Neural cell (in vitro differentiated cells): ENCODE measurements around the gene GSG1L2. TPM values are rescaled to one million over a fixed set of nuclear protein-coding genes. Genes with fewer than 3 reads are reported as not detected.

Experiments
- H2AFZ ChIP-seq: fragments of 200-600, 300-800 bp; sonication (generic), shearing (Covaris generic); 2 replicates; pipeline ENCODE4 v1.6.0; 2014; ENCODE audit warnings: low read depth, mild to moderate bottlenecking, antibody characterized with exemption, low read length, moderate library complexity
- H3F3A ChIP-seq: fragments of 200-600 bp; shearing (Covaris generic); 2 replicates; pipeline ENCODE4 v1.6.1; 2016; ENCODE audit warnings: mild to moderate bottlenecking, moderate library complexity, mixed read lengths, antibody characterized with exemption, low read length; ENCODE audit not compliant: insufficient read depth, poor library complexity, severe bottlenecking
- H3K27ac ChIP-seq: fragments of 200-600, 300-800 bp; sonication (generic), shearing (Covaris generic); 2 replicates; pipeline ENCODE4 v1.5.1; 2014; ENCODE audit warnings: mild to moderate bottlenecking, low read length, moderate library complexity
- H3K27me3 ChIP-seq: fragments of 300-800, 200-600 bp; sonication (generic), shearing (Covaris generic); 2 replicates; pipeline ENCODE4 v1.6.0; 2014; ENCODE audit warnings: mild to moderate bottlenecking, low read depth, low read length, moderate library complexity; ENCODE audit not compliant: insufficient read depth
- H3K36me3 ChIP-seq: fragments of 300-800, 200-600 bp; sonication (generic), shearing (Covaris generic); 2 replicates; pipeline ENCODE4 v1.5.1; 2014; ENCODE audit warnings: mild to moderate bottlenecking, antibody characterized with exemption, low read length, moderate library complexity; ENCODE audit not compliant: insufficient read depth
- H3K4me2 ChIP-seq: fragments of 300-800, 200-600 bp; sonication (generic), shearing (Covaris generic); 2 replicates; pipeline ENCODE4 v1.6.0; 2014; ENCODE audit warnings: mild to moderate bottlenecking, low read length
- H3K4me3 ChIP-seq: fragments of 300-800, 200-600 bp; sonication (generic), shearing (Covaris generic); 2 replicates; pipeline ENCODE4 v1.5.1; 2014; ENCODE audit warnings: mild to moderate bottlenecking, low read length, moderate library complexity
- H3K79me2 ChIP-seq: fragments of 200-600 bp; shearing (Covaris generic); replicated peaks from 2 replicates; pipeline ENCODE4 v1.6.0; 2014; ENCODE audit warnings: mild to moderate bottlenecking, low read length, moderate library complexity; ENCODE audit not compliant: insufficient read depth
- H3K9ac ChIP-seq: fragments of 300-800, 200-600 bp; sonication (generic), shearing (Covaris generic); 2 replicates; pipeline ENCODE4 v1.6.1; 2016; ENCODE audit warnings: mild to moderate bottlenecking, low read length, mixed read lengths
- H3K9me2 ChIP-seq: fragments of 200-600 bp; shearing (Covaris generic); 2 replicates; pipeline ENCODE4 v1.6.1; 2016; ENCODE audit warnings: mild to moderate bottlenecking, low read length, mixed read lengths; ENCODE audit not compliant: insufficient read depth
- H3K9me3 ChIP-seq: fragments of 200-600, 300-800 bp; sonication (generic), shearing (Covaris generic); 2 replicates; pipeline ENCODE4 v1.6.1; 2016; ENCODE audit warnings: mild to moderate bottlenecking, mixed run types, low read length, moderate library complexity, mixed read lengths
- H4K20me1 ChIP-seq: fragments of 200-600 bp; shearing (Covaris generic); 2 replicates; pipeline ENCODE4 v1.6.1; 2016; ENCODE audit warnings: mild to moderate bottlenecking, mixed run types; ENCODE audit not compliant: insufficient read depth
- EP300 ChIP-seq: fragments of 450-650 bp; conservative IDR thresholded peaks from 2 replicates; pipeline ENCODE4 v1.6.1; 2014; ENCODE audit warnings: antibody characterized with exemption, mild to moderate bottlenecking, moderate library complexity; ENCODE audit not compliant: poor library complexity, severe bottlenecking
- EZH2 ChIP-seq: fragments of 200-600, 300-800 bp; shearing (Covaris generic), sonication (generic); IDR thresholded peaks from 2 replicates; pipeline ENCODE4 v1.6.1; 2014; ENCODE audit warnings: antibody characterized with exemption, low read length, borderline replicate concordance, mild to moderate bottlenecking; ENCODE audit not compliant: insufficient read depth, poor library complexity, severe bottlenecking
- MXI1 ChIP-seq: fragments of 450-650 bp; conservative IDR thresholded peaks from 2 replicates; pipeline ENCODE4 v1.6.1; 2014; ENCODE audit warnings: antibody characterized with exemption, mild to moderate bottlenecking; ENCODE audit not compliant: poor library complexity, severe bottlenecking
- POLR2AphosphoS5 ChIP-seq: IDR thresholded peaks from 2 replicates; pipeline ENCODE4 v1.6.1; 2012
- RAD21 ChIP-seq: fragments of 450-650 bp; conservative IDR thresholded peaks from 2 replicates; pipeline ENCODE4 v1.6.1; 2014; ENCODE audit warnings: antibody characterized with exemption, mild to moderate bottlenecking, moderate library complexity
- SMC3 ChIP-seq: fragments of 450-650 bp; conservative IDR thresholded peaks from 2 replicates; pipeline ENCODE4 v1.6.1; 2014; ENCODE audit warnings: antibody characterized with exemption, mild to moderate bottlenecking, moderate library complexity; ENCODE audit not compliant: poor library complexity
- TAF1 ChIP-seq: IDR thresholded peaks from 2 replicates; pipeline ENCODE4 v1.6.1; 2012; ENCODE audit warnings: low read depth
- polyA plus RNA-seq: library from polyadenylated mRNA; depleted of rRNA; stranded (reverse); fragments of >200 nt; gene quantifications from 2 replicates; pipeline ENCODE4 v1.2.3, GENCODE V29; 2014
- TF ChIP-seq, protein P1 (sequence below): IDR thresholded peaks from 2 replicates; pipeline ENCODE4 v1.6.1; 2012; ENCODE audit warnings: borderline replicate concordance
- TF ChIP-seq, protein P2 (sequence below): fragments of 450-650 bp; IDR thresholded peaks from 2 replicates; pipeline ENCODE4 v1.5.1; 2014; ENCODE audit warnings: antibody characterized with exemption, mild to moderate bottlenecking, moderate library complexity; ENCODE audit not compliant: poor library complexity, severe bottlenecking

GSG1L2 gene
- polyA plus RNA-seq, 1 donor from 2014 or later, result not detected

DNA sequence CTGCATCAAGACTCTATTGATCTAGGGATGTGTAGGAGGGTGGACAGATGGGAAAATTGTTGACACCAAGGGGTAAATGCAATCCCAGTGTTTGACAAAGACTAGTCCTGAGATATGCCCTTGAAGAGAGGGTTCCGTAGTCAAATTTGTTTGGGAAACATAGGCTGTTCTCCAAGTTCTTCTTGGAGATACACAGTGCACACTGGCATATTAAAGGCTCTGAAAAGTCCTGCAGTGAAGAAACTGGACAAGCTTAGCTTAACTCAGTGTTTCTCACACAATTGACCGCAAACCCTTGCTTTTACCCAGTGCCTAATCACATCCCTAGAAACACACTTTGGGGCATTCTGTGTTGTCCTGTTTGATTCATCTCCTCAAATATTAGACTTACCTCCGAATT is 41.3 kb downstream of the GSG1L2 start:
- H3K9me2 ChIP-seq, result no peaks in the 10 kb centered on the region
- no peak overlapping the region for H3K4me2 ChIP-seq
- no peaks in the 10 kb centered on the region for H3K9me3 ChIP-seq
- TF ChIP-seq MXI1 (no peak), RAD21 (no peak), POLR2AphosphoS5 (no peak), SMC3 (no peak), EZH2 (no peak), TAF1 (no peak), EP300 (no peak)
- TF ChIP-seq, protein P1, sequence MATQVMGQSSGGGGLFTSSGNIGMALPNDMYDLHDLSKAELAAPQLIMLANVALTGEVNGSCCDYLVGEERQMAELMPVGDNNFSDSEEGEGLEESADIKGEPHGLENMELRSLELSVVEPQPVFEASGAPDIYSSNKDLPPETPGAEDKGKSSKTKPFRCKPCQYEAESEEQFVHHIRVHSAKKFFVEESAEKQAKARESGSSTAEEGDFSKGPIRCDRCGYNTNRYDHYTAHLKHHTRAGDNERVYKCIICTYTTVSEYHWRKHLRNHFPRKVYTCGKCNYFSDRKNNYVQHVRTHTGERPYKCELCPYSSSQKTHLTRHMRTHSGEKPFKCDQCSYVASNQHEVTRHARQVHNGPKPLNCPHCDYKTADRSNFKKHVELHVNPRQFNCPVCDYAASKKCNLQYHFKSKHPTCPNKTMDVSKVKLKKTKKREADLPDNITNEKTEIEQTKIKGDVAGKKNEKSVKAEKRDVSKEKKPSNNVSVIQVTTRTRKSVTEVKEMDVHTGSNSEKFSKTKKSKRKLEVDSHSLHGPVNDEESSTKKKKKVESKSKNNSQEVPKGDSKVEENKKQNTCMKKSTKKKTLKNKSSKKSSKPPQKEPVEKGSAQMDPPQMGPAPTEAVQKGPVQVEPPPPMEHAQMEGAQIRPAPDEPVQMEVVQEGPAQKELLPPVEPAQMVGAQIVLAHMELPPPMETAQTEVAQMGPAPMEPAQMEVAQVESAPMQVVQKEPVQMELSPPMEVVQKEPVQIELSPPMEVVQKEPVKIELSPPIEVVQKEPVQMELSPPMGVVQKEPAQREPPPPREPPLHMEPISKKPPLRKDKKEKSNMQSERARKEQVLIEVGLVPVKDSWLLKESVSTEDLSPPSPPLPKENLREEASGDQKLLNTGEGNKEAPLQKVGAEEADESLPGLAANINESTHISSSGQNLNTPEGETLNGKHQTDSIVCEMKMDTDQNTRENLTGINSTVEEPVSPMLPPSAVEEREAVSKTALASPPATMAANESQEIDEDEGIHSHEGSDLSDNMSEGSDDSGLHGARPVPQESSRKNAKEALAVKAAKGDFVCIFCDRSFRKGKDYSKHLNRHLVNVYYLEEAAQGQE, result no peak
- TF ChIP-seq, protein P2, sequence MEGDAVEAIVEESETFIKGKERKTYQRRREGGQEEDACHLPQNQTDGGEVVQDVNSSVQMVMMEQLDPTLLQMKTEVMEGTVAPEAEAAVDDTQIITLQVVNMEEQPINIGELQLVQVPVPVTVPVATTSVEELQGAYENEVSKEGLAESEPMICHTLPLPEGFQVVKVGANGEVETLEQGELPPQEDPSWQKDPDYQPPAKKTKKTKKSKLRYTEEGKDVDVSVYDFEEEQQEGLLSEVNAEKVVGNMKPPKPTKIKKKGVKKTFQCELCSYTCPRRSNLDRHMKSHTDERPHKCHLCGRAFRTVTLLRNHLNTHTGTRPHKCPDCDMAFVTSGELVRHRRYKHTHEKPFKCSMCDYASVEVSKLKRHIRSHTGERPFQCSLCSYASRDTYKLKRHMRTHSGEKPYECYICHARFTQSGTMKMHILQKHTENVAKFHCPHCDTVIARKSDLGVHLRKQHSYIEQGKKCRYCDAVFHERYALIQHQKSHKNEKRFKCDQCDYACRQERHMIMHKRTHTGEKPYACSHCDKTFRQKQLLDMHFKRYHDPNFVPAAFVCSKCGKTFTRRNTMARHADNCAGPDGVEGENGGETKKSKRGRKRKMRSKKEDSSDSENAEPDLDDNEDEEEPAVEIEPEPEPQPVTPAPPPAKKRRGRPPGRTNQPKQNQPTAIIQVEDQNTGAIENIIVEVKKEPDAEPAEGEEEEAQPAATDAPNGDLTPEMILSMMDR, result no peak
- no peaks in the 10 kb centered on the region for H3K79me2 ChIP-seq
- H2AFZ ChIP-seq, result no peak overlapping the region
- H3K9ac ChIP-seq, result no peak overlapping the region
- H3K36me3 ChIP-seq, result no peaks in the 10 kb centered on the region
- H3F3A ChIP-seq, result no peaks in the 10 kb centered on the region
- no peaks in the 10 kb centered on the region for H3K27me3 ChIP-seq
- H3K27ac ChIP-seq, result no peak overlapping the region
- no peak overlapping the region for H3K4me3 ChIP-seq
- H4K20me1 ChIP-seq, result no peaks in the 10 kb centered on the region

DNA sequence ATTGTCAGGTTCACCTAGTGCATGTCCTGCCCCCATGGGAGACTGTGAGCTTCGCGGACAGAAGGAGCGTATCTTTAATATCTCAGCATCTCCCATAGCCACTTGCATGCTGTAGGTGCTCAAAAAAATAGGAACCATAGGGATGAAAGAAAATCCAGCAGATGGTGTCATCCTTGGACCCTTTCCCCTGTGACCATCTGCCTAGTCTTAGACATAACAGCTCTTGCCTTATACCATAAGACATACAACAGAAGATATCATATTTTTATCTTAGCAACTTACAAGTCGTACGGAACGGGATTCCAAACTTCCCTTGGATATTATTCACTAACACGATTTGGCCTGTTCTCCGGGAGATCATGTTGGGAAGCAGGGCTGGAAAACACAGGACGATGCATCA is 45.0 kb downstream of the GSG1L2 start:
- Histone ChIP-seq H4K20me1 (no peaks in the 10 kb centered on the region), H3K9ac (no peak overlapping the region), H3K27ac (no peak overlapping the region), H3K9me3 (no peaks in the 10 kb centered on the region), H3K9me2 (no peaks in the 10 kb centered on the region), H2AFZ (no peak overlapping the region), H3K27me3 (no peaks in the 10 kb centered on the region), H3K4me2 (no peak overlapping the region), H3K36me3 (no peaks in the 10 kb centered on the region), H3K4me3 (no peak overlapping the region), H3F3A (no peaks in the 10 kb centered on the region), H3K79me2 (no peaks in the 10 kb centered on the region)
- TF ChIP-seq EP300, result no peak
- TF ChIP-seq, protein P2, result no peak
- no peak for TF ChIP-seq TAF1
